Peyer's patch (tissue), 4 donors: ENCODE measurements around the gene APRT.

Experiments
- POLR2A ChIP-seq, 2 donors: fragments of 450-650 bp; IDR thresholded peaks; one replicate each; pipeline ENCODE4 v1.5.1; 2017; ENCODE audit warnings: antibody characterized with exemption in 2 of 2, mild to moderate bottlenecking in 2 of 2, moderate library complexity in 2 of 2
- TF ChIP-seq, protein P1 (sequence below), 6 experiments: fragments of 450-650 bp in 4 of 6; fragments of 200-600 bp in 2 of 6; sonication (generic) in 1 of 6; IDR thresholded peaks; one replicate each; pipeline ENCODE4 v1.5.1; 2017 to 2019; ENCODE audit warnings: antibody characterized with exemption in 6 of 6, mild to moderate bottlenecking in 3 of 6, moderate library complexity in 1 of 6

- TF ChIP-seq, protein P1, sequence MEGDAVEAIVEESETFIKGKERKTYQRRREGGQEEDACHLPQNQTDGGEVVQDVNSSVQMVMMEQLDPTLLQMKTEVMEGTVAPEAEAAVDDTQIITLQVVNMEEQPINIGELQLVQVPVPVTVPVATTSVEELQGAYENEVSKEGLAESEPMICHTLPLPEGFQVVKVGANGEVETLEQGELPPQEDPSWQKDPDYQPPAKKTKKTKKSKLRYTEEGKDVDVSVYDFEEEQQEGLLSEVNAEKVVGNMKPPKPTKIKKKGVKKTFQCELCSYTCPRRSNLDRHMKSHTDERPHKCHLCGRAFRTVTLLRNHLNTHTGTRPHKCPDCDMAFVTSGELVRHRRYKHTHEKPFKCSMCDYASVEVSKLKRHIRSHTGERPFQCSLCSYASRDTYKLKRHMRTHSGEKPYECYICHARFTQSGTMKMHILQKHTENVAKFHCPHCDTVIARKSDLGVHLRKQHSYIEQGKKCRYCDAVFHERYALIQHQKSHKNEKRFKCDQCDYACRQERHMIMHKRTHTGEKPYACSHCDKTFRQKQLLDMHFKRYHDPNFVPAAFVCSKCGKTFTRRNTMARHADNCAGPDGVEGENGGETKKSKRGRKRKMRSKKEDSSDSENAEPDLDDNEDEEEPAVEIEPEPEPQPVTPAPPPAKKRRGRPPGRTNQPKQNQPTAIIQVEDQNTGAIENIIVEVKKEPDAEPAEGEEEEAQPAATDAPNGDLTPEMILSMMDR (IDR thresholded peaks at IDR 0.05) = no peak
- no peak for TF ChIP-seq POLR2A (IDR thresholded peaks at IDR 0.05)
Measured at GRCh38 chr16:88853325-88853941, 41.7 kb upstream of the APRT start.
